ENCODE data around the gene POP7.
"Not testable (repeated sequence)": the region's sequence is repeated elsewhere in the genome, so short reads cannot be mapped to it uniquely, and the experiment has no call there.

- not testable (repeated sequence) for TF ChIP-seq POLR2A, CTCF, POLR2AphosphoS5, EP300 (IDR thresholded peaks at IDR 0.05)
These were observed 4.8 kb upstream of the POP7 start for GRCh38 chr7:100701089-100701488.

Data from gastroesophageal sphincter (tissue), 3 donors.